ENCODE results near the gene IGFBP2.

Gene IGFBP2

GRCh38 chr2:216616083-216616678 lies 17.0 kb upstream of the IGFBP2 start:
- no peak for DNase-seq

- no peak for DNase-seq
Measured at GRCh38 chr2:216617159-216617815, 15.9 kb upstream of the IGFBP2 start.

GRCh38 chr2:216618785-216619184 lies 14.4 kb upstream of the IGFBP2 start:
- no peak for DNase-seq

GRCh38 chr2:216619411-216620393 lies 13.5 kb upstream of the IGFBP2 start:
- DNase-seq: no peak

GRCh38 chr2:216620786-216621185 lies 12.4 kb upstream of the IGFBP2 start:
- DNase-seq: no peak

GRCh38 chr2:216621292-216621691 lies 11.9 kb upstream of the IGFBP2 start:
- no peak for DNase-seq

- DNase-seq: no peak
Measured at GRCh38 chr2:216622526-216622925, 10.7 kb upstream of the IGFBP2 start.

GRCh38 chr2:216624251-216624650 lies 9.0 kb upstream of the IGFBP2 start:
- no peak for DNase-seq

- DNase-seq: no peak
Measured at GRCh38 chr2:216626168-216626874, 6.9 kb upstream of the IGFBP2 start.

GRCh38 chr2:216626875-216627245 lies 6.4 kb upstream of the IGFBP2 start:
- no peak for DNase-seq

GRCh38 chr2:216629784-216630183 lies 3.4 kb upstream of the IGFBP2 start:
- no peak for DNase-seq

GRCh38 chr2:216632346-216632951 lies 771 bp upstream of the IGFBP2 start:
- DNase-seq: no peak

- no peak for DNase-seq
Measured at GRCh38 chr2:216633616-216634369, 573 bp downstream of the IGFBP2 start.

GRCh38 chr2:216634370-216635148 lies 1.3 kb downstream of the IGFBP2 start:
- DNase-seq: no peak

GRCh38 chr2:216635171-216635570 lies 2.0 kb downstream of the IGFBP2 start:
- DNase-seq: no peak

- DNase-seq: no peak
Measured at GRCh38 chr2:216635701-216636550, 2.7 kb downstream of the IGFBP2 start.

- DNase-seq: no peak
Measured at GRCh38 chr2:216636551-216637450, 3.6 kb downstream of the IGFBP2 start.

GRCh38 chr2:216637472-216637871 lies 4.3 kb downstream of the IGFBP2 start:
- no peak for DNase-seq

Data from CD4-positive, alpha-beta T cell treated with Interleukin-6 for 4 hours (primary cell).